SK-N-MC (cell line): ENCODE data around the gene TUBB2B.
A peak's percentile ranks its signal among the peaks of the same experiment; 100 is the strongest.
"Not testable (repeated sequence)": the region's sequence is repeated elsewhere in the genome, so short reads cannot be mapped to it uniquely, and the experiment has no call there.

ENCODE experiments used
- DNase-seq: peaks from one replicate; pipeline ENCODE4 v3.0.0-alpha.2; 2011; ENCODE audit warnings: low read depth, low spot score
- H3K27ac ChIP-seq: fragments of 200-600 bp; sonication (generic); 2 replicates; pipeline ENCODE4 v1.5.1; 2016; ENCODE audit warnings: mixed run types
- H3K36me3 ChIP-seq: fragments of 200-600 bp; sonication (generic); 2 replicates; pipeline ENCODE4 v1.6.1; 2017; ENCODE audit warnings: antibody characterized with exemption, low read length, mixed read lengths; ENCODE audit not compliant: insufficient read depth
- H3K4me3 ChIP-seq: fragments of 200-600 bp; sonication (generic); 2 replicates; pipeline ENCODE4 v1.5.1; 2016
- H3K9ac ChIP-seq: fragments of 200-600 bp; sonication (generic); 2 replicates; pipeline ENCODE4 v1.8.0; 2017; ENCODE audit warnings: mixed run types, mixed read lengths; ENCODE audit not compliant: insufficient read length
- H3K9me3 ChIP-seq: fragments of 200-600 bp; sonication (generic); 2 replicates; pipeline ENCODE4 v1.6.1; 2017; ENCODE audit warnings: low read depth, mild to moderate bottlenecking, antibody characterized with exemption, low read length, moderate library complexity, mixed read lengths
- EZH2 ChIP-seq: fragments of 200-600 bp; sonication (generic); IDR thresholded peaks from one replicate; pipeline ENCODE4 v1.6.1; 2017; ENCODE audit warnings: antibody characterized with exemption
- FOXP2 ChIP-seq: optimal IDR thresholded peaks from 2 replicates; pipeline ENCODE3; 2011; ENCODE audit warnings: mild to moderate bottlenecking, moderate library complexity; ENCODE audit not compliant: insufficient read depth; ENCODE audit errors: extremely low read length, control extremely low read depth
- POLR2AphosphoS5 ChIP-seq: IDR thresholded peaks from 2 replicates; pipeline ENCODE4 v1.6.1; 2012; ENCODE audit warnings: mild to moderate bottlenecking, low read depth, low read length, borderline replicate concordance

TUBB2B gene

GRCh38 chr6:3195420-3195694 lies 32.1 kb downstream of the TUBB2B start:
- no peak for TF ChIP-seq POLR2AphosphoS5
- no peak for TF ChIP-seq FOXP2
- Histone ChIP-seq H3K27ac (no peak overlapping the region), H3K9me3 (no peaks in the 10 kb centered on the region), H3K36me3 (no peaks in the 10 kb centered on the region), H3K9ac (no peak overlapping the region), H3K4me3 (0 out of 2 replicates have a peak overlapping the region, but pooled peaks have one; percentile 11)
- no peak for DNase-seq

DNA sequence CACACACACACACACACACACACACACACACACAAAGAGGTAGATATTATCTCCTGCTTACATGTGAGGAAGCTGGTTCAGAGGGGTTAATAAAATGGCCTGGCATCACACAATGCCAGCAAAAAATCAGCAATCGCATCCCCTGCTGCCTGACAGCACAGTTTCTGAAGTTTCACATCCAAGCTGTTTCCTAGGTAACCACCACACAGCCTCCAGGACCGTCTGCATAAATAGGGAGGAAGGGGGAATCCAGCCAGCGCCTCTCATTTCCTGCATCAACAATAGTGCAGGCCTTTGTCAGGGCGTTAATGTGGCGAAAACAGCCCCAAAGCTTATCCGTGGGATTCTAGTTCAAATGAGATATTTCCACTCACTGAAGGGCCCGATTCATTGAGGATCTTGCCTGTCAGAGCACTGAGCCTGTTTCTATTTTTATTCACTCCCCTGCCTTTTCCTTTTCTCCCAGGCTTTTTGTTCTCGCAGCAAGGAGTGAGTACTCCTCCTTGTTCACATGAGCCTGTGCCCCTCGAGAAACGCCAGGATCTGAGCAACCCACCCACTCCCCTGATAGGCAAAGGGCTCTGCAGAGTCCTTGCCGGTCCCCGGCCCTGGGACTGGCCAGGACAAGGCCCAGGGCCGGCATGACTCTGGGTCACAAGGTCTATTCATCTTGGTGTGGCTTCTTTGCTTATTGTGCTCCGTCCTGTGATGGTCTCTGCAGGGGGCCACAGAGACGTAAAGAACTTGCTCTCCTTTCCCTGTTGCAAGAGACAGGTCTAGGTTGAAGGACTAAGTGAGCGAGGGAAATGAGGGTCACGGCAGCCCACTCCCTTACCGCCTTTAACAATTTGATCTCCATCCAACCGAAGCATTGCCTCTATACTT lies 32.7 kb downstream of the TUBB2B start:
- Histone ChIP-seq H3K4me3 (0 out of 2 replicates have a peak overlapping the region, but pooled peaks have one; percentile 11), H3K36me3 (no peaks in the 10 kb centered on the region), H3K9ac (no peak overlapping the region), H3K27ac (no peak overlapping the region), H3K9me3 (no peaks in the 10 kb centered on the region)
- DNase-seq = no peak
- no peak for TF ChIP-seq POLR2AphosphoS5
- no peak for TF ChIP-seq EZH2
- no peak for TF ChIP-seq FOXP2

GRCh38 chr6:3193102-3193849 lies 34.2 kb downstream of the TUBB2B start:
- Histone ChIP-seq H3K27ac (no peak overlapping the region), H3K4me3 (no peak overlapping the region), H3K9me3 (no peaks in the 10 kb centered on the region), H3K9ac (no peak overlapping the region), H3K36me3 (no peaks in the 10 kb centered on the region)
- no peak for DNase-seq
- TF ChIP-seq FOXP2 = no peak
- TF ChIP-seq POLR2AphosphoS5 = no peak
- no peak for TF ChIP-seq EZH2

GRCh38 chr6:3190779-3191178 lies 36.7 kb downstream of the TUBB2B start:
- H3K27ac ChIP-seq = no peak overlapping the region
- no peaks in the 10 kb centered on the region for H3K36me3 ChIP-seq
- H3K9me3 ChIP-seq = no peaks in the 10 kb centered on the region
- TF ChIP-seq POLR2AphosphoS5 = no peak
- no peak for TF ChIP-seq FOXP2
- no peak for TF ChIP-seq EZH2
- no peak overlapping the region for H3K9ac ChIP-seq
- DNase-seq = no peak
- H3K4me3 ChIP-seq = no peak overlapping the region

GRCh38 chr6:3190056-3190455 lies 37.4 kb downstream of the TUBB2B start:
- Histone ChIP-seq H3K27ac (no peak overlapping the region), H3K36me3 (no peaks in the 10 kb centered on the region), H3K9me3 (no peaks in the 10 kb centered on the region), H3K4me3 (no peak overlapping the region), H3K9ac (no peak overlapping the region)
- TF ChIP-seq FOXP2 = no peak
- TF ChIP-seq EZH2 = no peak
- no peak for TF ChIP-seq POLR2AphosphoS5
- DNase-seq = no peak

GRCh38 chr6:3189192-3189591 lies 38.3 kb downstream of the TUBB2B start:
- H3K4me3 ChIP-seq, H3K9me3 ChIP-seq, DNase-seq, H3K27ac ChIP-seq, H3K9ac ChIP-seq, H3K36me3 ChIP-seq: not testable (repeated sequence)

GRCh38 chr6:3188262-3188661 lies 39.2 kb downstream of the TUBB2B start:
- Histone ChIP-seq H3K9me3 (no peaks in the 10 kb centered on the region), H3K36me3 (no peaks in the 10 kb centered on the region), H3K9ac (no peak overlapping the region), H3K4me3 (no peak overlapping the region), H3K27ac (no peak overlapping the region)
- TF ChIP-seq FOXP2 (no peak), EZH2 (no peak), POLR2AphosphoS5 (no peak)
- no peak for DNase-seq

DNA sequence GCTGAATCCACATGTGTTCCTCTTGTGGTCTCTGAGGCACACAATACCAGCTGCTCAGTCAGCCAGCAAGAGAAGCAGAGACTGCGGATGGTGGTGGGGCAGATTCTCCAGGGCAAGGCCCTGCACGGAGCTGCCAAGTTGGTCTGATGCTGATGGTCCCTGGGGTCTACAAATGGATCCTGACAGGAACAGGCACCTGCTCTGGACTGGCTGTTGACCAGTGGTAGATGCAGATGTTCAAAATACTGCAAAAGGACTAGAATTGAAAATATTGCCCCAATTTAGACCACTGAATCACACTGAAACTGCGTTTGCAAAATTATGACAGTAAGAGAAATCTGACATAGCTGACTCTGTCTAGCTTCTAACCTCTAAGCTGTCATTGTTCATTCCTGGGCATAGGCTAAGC lies 40.5 kb downstream of the TUBB2B start:
- H3K4me3 ChIP-seq = no peak overlapping the region
- no peak overlapping the region for H3K9ac ChIP-seq
- TF ChIP-seq EZH2 (no peak), FOXP2 (no peak)
- no peaks in the 10 kb centered on the region for H3K9me3 ChIP-seq
- H3K27ac ChIP-seq = no peak overlapping the region
- DNase-seq = no peak
- no peaks in the 10 kb centered on the region for H3K36me3 ChIP-seq
